Liver (tissue), 9 donors: ENCODE results near the gene GFRA4. TPM values are rescaled to one million over a fixed set of nuclear protein-coding genes. Genes with fewer than 3 reads are reported as not detected.

Experiments used
- DNase-seq: peaks from one replicate; pipeline ENCODE4 v3.0.0-alpha.2; 2017; ENCODE audit warnings: low spot score
- H3K27ac ChIP-seq, 2 donors: one replicate each; pipeline ENCODE4 v1.7.0; 2013; ENCODE audit warnings: inconsistent platforms in 2 of 2, low read length in 2 of 2, control low read depth in 1 of 2, low read depth in 1 of 2, mild to moderate bottlenecking in 1 of 2
- H3K27me3 ChIP-seq, 4 donors: one replicate each; pipeline versions ENCODE4 v1.6.1 to v1.7.0; 2013; ENCODE audit warnings: low read length in 3 of 4, inconsistent platforms in 1 of 4, mild to moderate bottlenecking in 1 of 4, moderate library complexity in 1 of 4; ENCODE audit not compliant: control insufficient read depth in 4 of 4, insufficient read depth in 4 of 4
- H3K36me3 ChIP-seq, 4 donors: one replicate each; pipeline versions ENCODE4 v1.6.1 to v1.7.0; 2013; ENCODE audit warnings: low read length in 3 of 4, mild to moderate bottlenecking in 3 of 4, low read depth in 1 of 4, moderate library complexity in 1 of 4; ENCODE audit not compliant: control insufficient read depth in 4 of 4, insufficient read depth in 3 of 4
- H3K4me1 ChIP-seq, 4 donors: one replicate each; pipeline versions ENCODE4 v1.6.1 to v1.7.0; 2013; ENCODE audit warnings: low read length in 3 of 4, mild to moderate bottlenecking in 3 of 4, moderate library complexity in 1 of 4; ENCODE audit not compliant: control insufficient read depth in 4 of 4, insufficient read depth in 4 of 4
- H3K4me3 ChIP-seq, 3 donors: one replicate each; pipeline versions ENCODE4 v1.6.1 to v1.7.0; 2013; ENCODE audit warnings: low read length in 3 of 3, control low read depth in 1 of 3, low read depth in 1 of 3, mild to moderate bottlenecking in 1 of 3
- H3K9ac ChIP-seq, 2 donors: one replicate each; pipeline ENCODE4 v1.7.0; 2013; ENCODE audit warnings: low read length in 2 of 2, mild to moderate bottlenecking in 2 of 2, moderate library complexity in 2 of 2, control low read depth in 1 of 2, low read depth in 1 of 2
- H3K9me3 ChIP-seq, 4 donors: one replicate each; pipeline versions ENCODE4 v1.6.1 to v1.7.0; 2013; ENCODE audit warnings: low read length in 3 of 4; ENCODE audit not compliant: control insufficient read depth in 4 of 4
- ATF3 ChIP-seq: IDR thresholded peaks from 2 replicates; pipeline ENCODE4 v1.6.1; 2016; ENCODE audit warnings: antibody characterized with exemption
- CTCF ChIP-seq: fragments of 150-350 bp; IDR thresholded peaks from 2 replicates; pipeline ENCODE4 v1.5.1; 2017; ENCODE audit warnings: improper control_type of control experiment, low read depth, low read length; ENCODE audit not compliant: missing input control
- EGR1 ChIP-seq, 2 donors: IDR thresholded peaks; 2 replicates each; pipeline ENCODE4 v1.6.1; 2016 to 2018; ENCODE audit warnings: antibody characterized with exemption in 2 of 2, low read depth in 2 of 2
- FOXA1 ChIP-seq: IDR thresholded peaks from 2 replicates; pipeline ENCODE4 v1.6.1; 2016; ENCODE audit warnings: antibody characterized with exemption
- FOXA2 ChIP-seq: IDR thresholded peaks from 2 replicates; pipeline ENCODE4 v1.6.1; 2016; ENCODE audit warnings: antibody characterized with exemption
- GABPA ChIP-seq, 2 donors: IDR thresholded peaks in 1 of 2; conservative IDR thresholded peaks in 1 of 2; 2 replicates each; pipeline ENCODE4 v1.6.1; 2016; ENCODE audit warnings: antibody characterized with exemption in 2 of 2, mild to moderate bottlenecking in 1 of 2, moderate library complexity in 1 of 2
- HNF4A ChIP-seq, 2 donors: conservative IDR thresholded peaks; 2 replicates each; pipeline ENCODE4 v1.6.1; 2016; ENCODE audit warnings: antibody characterized with exemption in 2 of 2, mild to moderate bottlenecking in 2 of 2
- HNF4G ChIP-seq: IDR thresholded peaks from 2 replicates; pipeline ENCODE4 v1.6.1; 2016; ENCODE audit warnings: antibody characterized with exemption
- JUND ChIP-seq, 2 donors: IDR thresholded peaks; 2 replicates each; pipeline ENCODE4 v1.6.1; 2016; ENCODE audit warnings: antibody characterized with exemption in 2 of 2
- MAX ChIP-seq: IDR thresholded peaks from 2 replicates; pipeline ENCODE4 v1.6.1; 2016; ENCODE audit warnings: antibody characterized with exemption
- NR2F2 ChIP-seq: IDR thresholded peaks from 2 replicates; pipeline ENCODE4 v1.6.1; 2016; ENCODE audit warnings: antibody characterized with exemption
- RAD21 ChIP-seq, 2 donors: IDR thresholded peaks; 2 replicates each; pipeline ENCODE4 v1.6.1; 2016; ENCODE audit warnings: antibody characterized with exemption in 2 of 2, mild to moderate bottlenecking in 2 of 2
- REST ChIP-seq: IDR thresholded peaks from 2 replicates; pipeline ENCODE4 v1.6.1; 2016; ENCODE audit warnings: antibody characterized with exemption, mild to moderate bottlenecking
- RXRA ChIP-seq, 2 donors: IDR thresholded peaks; 2 replicates each; pipeline ENCODE4 v1.6.1; 2017 to 2018; ENCODE audit warnings: antibody characterized with exemption in 2 of 2, mild to moderate bottlenecking in 1 of 2
- SP1 ChIP-seq: IDR thresholded peaks from 2 replicates; pipeline ENCODE4 v1.6.1; 2018; ENCODE audit warnings: antibody characterized with exemption, mild to moderate bottlenecking
- TAF1 ChIP-seq: conservative IDR thresholded peaks from 2 replicates; pipeline ENCODE4 v1.6.1; 2016; ENCODE audit warnings: antibody characterized with exemption, mild to moderate bottlenecking
- YY1 ChIP-seq: IDR thresholded peaks from 2 replicates; pipeline ENCODE4 v1.6.1; 2016; ENCODE audit warnings: antibody characterized with exemption, mild to moderate bottlenecking
- WGBS: extraction: QIAGEN DNeasy Blood & Tissue Kit; methylation state at CpG from one replicate; pipeline ENCODE4 v1.1.7; 2013; 5-methylcytosine and 5-hydroxymethylcytosine counted together
- polyA plus RNA-seq, 2 donors: library from polyadenylated mRNA; stranded (reverse) in 1 of 2; unstranded in 1 of 2; fragments of 200-250 nt in 1 of 2; fragments of >200 nt in 1 of 2; fragmentation: Nextera tagmentation in 1 of 2; extraction: Ambion mirVana in 1 of 2; gene quantifications; one replicate each; pipeline versions ENCODE4 v1.2.1 to v1.2.3, GENCODE V29; 2013 to 2015
- total RNA-seq, 2 donors: library from RNA; depleted of rRNA; stranded (reverse); fragments of >200 nt; gene quantifications; one replicate each; pipeline ENCODE4 v1.2.3, GENCODE V29; 2014
- TF ChIP-seq, protein P1 (sequence below): IDR thresholded peaks from 2 replicates; pipeline ENCODE4 v1.6.1; 2016; ENCODE audit warnings: antibody characterized with exemption
- donor health status: healthy.
- donor health status: healthy.
- donor health status: healthy.
- donor health status: healthy.
- donor health status: healthy.

Gene GFRA4
- total and polyA plus RNA-seq, 4 donors, result not detected

DNA sequence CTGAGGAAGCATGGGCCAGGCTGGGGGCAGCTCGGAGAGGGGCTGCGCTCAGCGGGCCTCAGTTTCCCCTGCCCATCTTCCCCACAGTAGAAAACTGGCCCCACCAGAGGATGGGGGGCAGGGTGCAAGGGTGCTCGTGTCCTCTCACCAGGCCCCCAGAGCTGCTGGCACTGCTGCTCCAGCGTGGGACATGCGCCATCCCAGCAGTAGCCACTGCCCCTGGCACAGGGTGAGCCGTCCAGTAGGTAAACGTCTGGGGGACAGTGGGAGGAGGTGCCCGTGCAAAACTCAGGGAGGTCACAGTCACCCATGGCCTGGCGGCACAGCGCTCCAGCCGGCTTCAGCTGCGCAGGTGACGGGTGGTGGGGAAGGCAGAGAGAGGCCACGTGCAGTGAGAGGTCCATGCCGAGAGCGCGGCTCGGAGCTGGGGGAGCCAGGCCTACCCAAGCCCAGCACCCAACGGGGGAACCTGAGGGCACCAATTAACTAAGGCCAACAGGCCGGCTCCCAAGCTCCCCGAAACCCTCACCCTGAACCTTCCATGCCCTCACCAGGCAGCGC is 8.9 kb upstream of the GFRA4 start:
- peaks cover 0 to 10% (median 3%) of the 10 kb centered on the region in 4 donors for H3K4me1 ChIP-seq
- TF ChIP-seq HNF4A (conservative IDR thresholded peaks at IDR 0.05), result no peak
- TF ChIP-seq REST, result no peak
- TF ChIP-seq GABPA (IDR thresholded peaks at IDR 0.05 in 1 of 2, conservative IDR thresholded peaks at IDR 0.05 in 1 of 2), result no peak
- no peak for TF ChIP-seq TAF1
- TF ChIP-seq RXRA (IDR thresholded peaks at IDR 0.05), result no peak
- TF ChIP-seq YY1, result no peak
- no peak for TF ChIP-seq JUND (IDR thresholded peaks at IDR 0.05)
- no peak for TF ChIP-seq FOXA1
- peaks cover 4 to 10% (median 6%) of the 10 kb centered on the region in 4 donors for H3K27me3 ChIP-seq
- DNase-seq, result no peak
- no peak overlapping the region for H3K27ac ChIP-seq
- no peaks in the 10 kb centered on the region for H3K9me3 ChIP-seq
- H3K4me3 ChIP-seq, result no peak overlapping the region
- H3K36me3 ChIP-seq, result no peaks in the 10 kb centered on the region
- WGBS, result 41% methylated on average over 23 of the region's 23 CpGs
- H3K9ac ChIP-seq, result no peak overlapping the region

GRCh38 chr20:3670945-3671344 is 7.7 kb upstream of the GFRA4 start:
- Histone ChIP-seq H3K4me3 (no peak overlapping the region), H3K9me3 (no peaks in the 10 kb centered on the region), H3K4me1 (peaks cover 0 to 10% (median 2%) of the 10 kb centered on the region in 4 donors), H3K27me3 (peaks cover 4 to 10% (median 6%) of the 10 kb centered on the region in 4 donors), H3K27ac (no peak overlapping the region), H3K36me3 (no peaks in the 10 kb centered on the region), H3K9ac (no peak overlapping the region)
- TF ChIP-seq JUND (IDR thresholded peaks at IDR 0.05) (no peak), MAX (no peak), GABPA (IDR thresholded peaks at IDR 0.05 in 1 of 2, conservative IDR thresholded peaks at IDR 0.05 in 1 of 2) (no peak), RAD21 (IDR thresholded peaks at IDR 0.05) (no peak), NR2F2 (no peak), TAF1 (no peak), SP1 (no peak), CTCF (no peak), HNF4A (conservative IDR thresholded peaks at IDR 0.05) (no peak), HNF4G (no peak), ATF3 (no peak), FOXA2 (no peak), YY1 (no peak), RXRA (IDR thresholded peaks at IDR 0.05) (no peak), EGR1 (IDR thresholded peaks at IDR 0.05; ENCODE audit: low read depth in 2 of 2) (no peak), REST (no peak), FOXA1 (no peak)
- TF ChIP-seq, protein P1, sequence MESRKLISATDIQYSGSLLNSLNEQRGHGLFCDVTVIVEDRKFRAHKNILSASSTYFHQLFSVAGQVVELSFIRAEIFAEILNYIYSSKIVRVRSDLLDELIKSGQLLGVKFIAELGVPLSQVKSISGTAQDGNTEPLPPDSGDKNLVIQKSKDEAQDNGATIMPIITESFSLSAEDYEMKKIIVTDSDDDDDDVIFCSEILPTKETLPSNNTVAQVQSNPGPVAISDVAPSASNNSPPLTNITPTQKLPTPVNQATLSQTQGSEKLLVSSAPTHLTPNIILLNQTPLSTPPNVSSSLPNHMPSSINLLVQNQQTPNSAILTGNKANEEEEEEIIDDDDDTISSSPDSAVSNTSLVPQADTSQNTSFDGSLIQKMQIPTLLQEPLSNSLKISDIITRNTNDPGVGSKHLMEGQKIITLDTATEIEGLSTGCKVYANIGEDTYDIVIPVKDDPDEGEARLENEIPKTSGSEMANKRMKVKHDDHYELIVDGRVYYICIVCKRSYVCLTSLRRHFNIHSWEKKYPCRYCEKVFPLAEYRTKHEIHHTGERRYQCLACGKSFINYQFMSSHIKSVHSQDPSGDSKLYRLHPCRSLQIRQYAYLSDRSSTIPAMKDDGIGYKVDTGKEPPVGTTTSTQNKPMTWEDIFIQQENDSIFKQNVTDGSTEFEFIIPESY, result no peak
- WGBS, result 84% methylated on average over 10 of the region's 10 CpGs
- DNase-seq, result no peak
